ENCODE measurements around the gene ACSS2.
A peak's percentile ranks its signal among the peaks of the same experiment; 100 is the strongest.

GRCh38 chr20:34861386-34862084 is 14.9 kb upstream of the ACSS2 start:
- TF ChIP-seq CTCF (IDR thresholded peaks at IDR 0.05), result peak in 1 of 6 experiments; percentile 34
- peak in 1 of 2 donors; percentile 37 for TF ChIP-seq POLR2A (IDR thresholded peaks at IDR 0.05)

Measured in Peyer's patch (tissue), 4 donors.